ENCODE data around the gene TNFRSF4.
"Not testable (repeated sequence)": the region's sequence is repeated elsewhere in the genome, so short reads cannot be mapped to it uniquely, and the experiment has no call there.

Gene TNFRSF4

GRCh38 chr1:1179983-1180861 lies 33.7 kb downstream of the TNFRSF4 start:
- H3K4me3 ChIP-seq (replicated peaks; ENCODE audit: low read depth, low read length): no peak overlapping the region
- no peak for TF ChIP-seq CTCF (IDR thresholded peaks at IDR 0.05; ENCODE audit: low read depth, low read length, missing control alignments)
- DNase-seq (ENCODE audit: extremely low read depth, low read depth): no peak

- no peak for DNase-seq (ENCODE audit: extremely low read depth, low read depth)
- TF ChIP-seq CTCF (IDR thresholded peaks at IDR 0.05; ENCODE audit: low read depth, low read length, missing control alignments): no peak
- H3K4me3 ChIP-seq (replicated peaks; ENCODE audit: low read depth, low read length): no peak overlapping the region
Measured at GRCh38 chr1:1179346-1179982, 34.5 kb downstream of the TNFRSF4 start.

- no peak for TF ChIP-seq CTCF (IDR thresholded peaks at IDR 0.05; ENCODE audit: low read depth, low read length, missing control alignments)
Measured at GRCh38 chr1:1178794-1179331, 35.1 kb downstream of the TNFRSF4 start.

GRCh38 chr1:1177452-1178206 lies 36.3 kb downstream of the TNFRSF4 start:
- no peak for TF ChIP-seq CTCF (IDR thresholded peaks at IDR 0.05; ENCODE audit: low read depth, low read length, missing control alignments)
- no peak overlapping the region for H3K4me3 ChIP-seq (replicated peaks; ENCODE audit: low read depth, low read length)
- DNase-seq (ENCODE audit: extremely low read depth, low read depth): no peak

More at GRCh38 chr1:1178794-1179331, 35.1 kb downstream of the TNFRSF4 start:
- H3K4me3 ChIP-seq (replicated peaks; ENCODE audit: low read depth, low read length): no peak overlapping the region
- DNase-seq (ENCODE audit: extremely low read depth, low read depth): no peak

- no peak for DNase-seq (ENCODE audit: extremely low read depth, low read depth)
- no peak for TF ChIP-seq CTCF (IDR thresholded peaks at IDR 0.05; ENCODE audit: low read depth, low read length, missing control alignments)
- H3K4me3 ChIP-seq (replicated peaks; ENCODE audit: low read depth, low read length): no peak overlapping the region
Measured at GRCh38 chr1:1176931-1177330, 37.0 kb downstream of the TNFRSF4 start.

GRCh38 chr1:1176063-1176761 lies 37.7 kb downstream of the TNFRSF4 start:
- DNase-seq (ENCODE audit: extremely low read depth, low read depth); H3K4me3 ChIP-seq (replicated peaks; ENCODE audit: low read depth, low read length): not testable (repeated sequence)

All from HFF-Myc (cell line).